Endothelial cell of umbilical vein (primary cell): ENCODE data around the gene KCTD11. TPM values are rescaled to one million over a fixed set of nuclear protein-coding genes. Genes with fewer than 3 reads are reported as not detected.

Experiments
- BruUV-seq: library from RNA; stranded (reverse); fragments of 400-500 nt; replicated peaks from 2 replicates; lab custom pipeline; 2021; lab: Mats Ljungman, UMichigan
- CTCF ChIA-PET: fragments of 300-600, 350-600 bp; sonication (Branson Sonifier 250); formaldehyde crosslinking; loops from one replicate; lab custom pipeline; 2021; ENCODE audit warnings: antibody characterized with exemption, inconsistent platforms; lab: Charles Lee
- POLR2A ChIA-PET: fragments of 300-600, 350-600 bp; sonication (Branson Sonifier 250); formaldehyde crosslinking; loops from one replicate; lab custom pipeline; 2021; ENCODE audit warnings: antibody characterized with exemption, inconsistent platforms; lab: Charles Lee
- DNase-seq: peaks from one replicate; pipeline ENCODE4 v3.0.0-alpha.2; 2011; ENCODE audit warnings: low read depth, low spot score
- FAIRE-seq: peaks from 2 replicates; lab custom pipeline; 2011; peaks lifted over from hg19 to GRCh38; lab: Jason Lieb, UNC
- H2AFZ ChIP-seq: 2 replicates; pipeline ENCODE4 v1.6.0; 2012; ENCODE audit warnings: low read depth, low read length, control low read depth, inconsistent platforms
- H3K27ac ChIP-seq: 2 replicates; pipeline ENCODE4 v1.5.1; 2011; ENCODE audit warnings: low read depth, mild to moderate bottlenecking, control low read depth, low read length, moderate library complexity; ENCODE audit not compliant: insufficient read depth
- H3K27me3 ChIP-seq, 2 experiments: 2 replicates each; pipeline versions ENCODE4 v1.6.0 to v1.6.1; 2011; ENCODE audit warnings: low read length in 2 of 2, mixed read lengths in 1 of 2; ENCODE audit not compliant: control insufficient read depth in 2 of 2, insufficient read depth in 2 of 2
- H3K36me3 ChIP-seq, 2 experiments: 2 replicates in 1 of 2; 3 replicates in 1 of 2; pipeline ENCODE4 v1.5.1; 2011; ENCODE audit warnings: low read length in 2 of 2, mild to moderate bottlenecking in 1 of 2, moderate library complexity in 1 of 2; ENCODE audit not compliant: control insufficient read depth in 2 of 2, insufficient read depth in 2 of 2; ENCODE audit errors: extremely low read depth in 1 of 2
- H3K4me1 ChIP-seq: 3 replicates; pipeline ENCODE4 v1.5.1; 2011; ENCODE audit warnings: mild to moderate bottlenecking, low read length; ENCODE audit not compliant: control insufficient read depth, insufficient read depth; ENCODE audit errors: extremely low read depth
- H3K4me2 ChIP-seq: 2 replicates; pipeline ENCODE4 v1.6.1; 2011; ENCODE audit warnings: low read length, control low read depth, mixed read lengths; ENCODE audit not compliant: insufficient read depth
- H3K4me3 ChIP-seq, 3 experiments: fragments of 200-600 bp in 1 of 3; sonication (generic), shearing (Covaris generic) in 1 of 3; replicated peaks in 1 of 3; 2 replicates each; pipeline ENCODE4 v1.5.1; 2011 to 2016; ENCODE audit warnings: control low read depth in 3 of 3, low read length in 3 of 3, mild to moderate bottlenecking in 2 of 3, inconsistent platforms in 1 of 3, low read depth in 1 of 3, moderate library complexity in 1 of 3; ENCODE audit not compliant: insufficient read depth in 1 of 3
- H3K79me2 ChIP-seq: 2 replicates; pipeline ENCODE4 v1.6.0; 2012; ENCODE audit warnings: low read length, inconsistent platforms; ENCODE audit not compliant: control insufficient read depth, insufficient read depth
- H3K9ac ChIP-seq: replicated peaks from 2 replicates; pipeline ENCODE3; 2011; ENCODE audit warnings: low read length, control low read depth; ENCODE audit not compliant: insufficient read depth; ENCODE audit errors: extremely low read depth
- H3K9me1 ChIP-seq: replicated peaks from 3 replicates; pipeline ENCODE4 v1.6.0; 2011; ENCODE audit warnings: mild to moderate bottlenecking, low read length; ENCODE audit not compliant: control insufficient read depth, insufficient read depth; ENCODE audit errors: extremely low read depth
- H3K9me3 ChIP-seq: replicated peaks from 2 replicates; pipeline ENCODE4 v1.5.1; 2012; ENCODE audit warnings: low read length, inconsistent platforms; ENCODE audit not compliant: control insufficient read depth, insufficient read depth
- H4K20me1 ChIP-seq: replicated peaks from 2 replicates; pipeline ENCODE3; 2011; ENCODE audit warnings: mild to moderate bottlenecking, low read length; ENCODE audit not compliant: control insufficient read depth, insufficient read depth; ENCODE audit errors: extremely low read depth
- FOS ChIP-seq: IDR thresholded peaks from 2 replicates; pipeline ENCODE4 v1.6.1; 2011; ENCODE audit warnings: mild to moderate bottlenecking, low read length, moderate library complexity, borderline replicate concordance; ENCODE audit not compliant: insufficient read depth
- GATA2 ChIP-seq: IDR thresholded peaks from 2 replicates; pipeline ENCODE4 v1.7.0; 2011; ENCODE audit warnings: low read depth, mild to moderate bottlenecking, moderate library complexity, mixed read lengths, low read length; ENCODE audit not compliant: insufficient read length, insufficient read depth
- POLR2A ChIP-seq: IDR thresholded peaks from 2 replicates; pipeline ENCODE4 v1.6.1; 2012; ENCODE audit warnings: low read depth, mild to moderate bottlenecking, control low read depth, low read length
- POLR2AphosphoS5 ChIP-seq: IDR thresholded peaks from 2 replicates; pipeline ENCODE4 v1.6.1; 2012; ENCODE audit warnings: low read depth, mild to moderate bottlenecking, control low read depth, low read length, moderate library complexity; ENCODE audit not compliant: insufficient read depth
- dilution Hi-C: fragments of 300-500 bp; cut with MboI; formaldehyde crosslinking; loops from one replicate; pipeline ENCODE4 v1.15.0; 2019; ENCODE audit warnings: low sequenced_read_pairs; ENCODE audit not compliant: extremely low pct_ligation_motif_present
- intact Hi-C: fragments of 100-400 bp; cut with micrococcal nuclease; formaldehyde crosslinking; loops from one replicate; pipeline ENCODE4 v1.10.0; 2022
- polyA plus RNA-seq, 4 experiments: library from polyadenylated mRNA; depleted of rRNA in 3 of 4; stranded (reverse) in 3 of 4; unstranded in 1 of 4; fragments of >200 nt; gene quantifications; 2 replicates each; pipeline versions ENCODE4 v1.2.1 to v1.2.3, GENCODE V29; 2011 to 2012; ENCODE audit warnings: missing spikeins in 1 of 4
- total RNA-seq: library from RNA; stranded (reverse); gene quantifications from 2 replicates; pipeline ENCODE4 v1.2.3, GENCODE V29; 2021
- TF ChIP-seq, protein P1 (sequence below), 2 donors: IDR thresholded peaks; 1 replicate in 1 of 2; 2 replicates in 1 of 2; pipeline ENCODE4 v1.5.1; 2011; ENCODE audit warnings: low read length in 2 of 2, mild to moderate bottlenecking in 2 of 2, moderate library complexity in 2 of 2, control low read depth in 1 of 2, inconsistent platforms in 1 of 2, low read depth in 1 of 2; ENCODE audit not compliant: insufficient read depth in 1 of 2; ENCODE audit errors: extremely low read depth in 1 of 2
- TF ChIP-seq, protein P2 (sequence below): IDR thresholded peaks from 2 replicates; pipeline ENCODE4 v1.6.1; 2011; ENCODE audit not compliant: insufficient read depth, insufficient read length

Gene KCTD11
- total and polyA plus RNA-seq, 2 donors (not counting 3 experiments of a cell fraction or from before 2014, with no cell fraction given): 3.8 to 6.5 TPM

DNA sequence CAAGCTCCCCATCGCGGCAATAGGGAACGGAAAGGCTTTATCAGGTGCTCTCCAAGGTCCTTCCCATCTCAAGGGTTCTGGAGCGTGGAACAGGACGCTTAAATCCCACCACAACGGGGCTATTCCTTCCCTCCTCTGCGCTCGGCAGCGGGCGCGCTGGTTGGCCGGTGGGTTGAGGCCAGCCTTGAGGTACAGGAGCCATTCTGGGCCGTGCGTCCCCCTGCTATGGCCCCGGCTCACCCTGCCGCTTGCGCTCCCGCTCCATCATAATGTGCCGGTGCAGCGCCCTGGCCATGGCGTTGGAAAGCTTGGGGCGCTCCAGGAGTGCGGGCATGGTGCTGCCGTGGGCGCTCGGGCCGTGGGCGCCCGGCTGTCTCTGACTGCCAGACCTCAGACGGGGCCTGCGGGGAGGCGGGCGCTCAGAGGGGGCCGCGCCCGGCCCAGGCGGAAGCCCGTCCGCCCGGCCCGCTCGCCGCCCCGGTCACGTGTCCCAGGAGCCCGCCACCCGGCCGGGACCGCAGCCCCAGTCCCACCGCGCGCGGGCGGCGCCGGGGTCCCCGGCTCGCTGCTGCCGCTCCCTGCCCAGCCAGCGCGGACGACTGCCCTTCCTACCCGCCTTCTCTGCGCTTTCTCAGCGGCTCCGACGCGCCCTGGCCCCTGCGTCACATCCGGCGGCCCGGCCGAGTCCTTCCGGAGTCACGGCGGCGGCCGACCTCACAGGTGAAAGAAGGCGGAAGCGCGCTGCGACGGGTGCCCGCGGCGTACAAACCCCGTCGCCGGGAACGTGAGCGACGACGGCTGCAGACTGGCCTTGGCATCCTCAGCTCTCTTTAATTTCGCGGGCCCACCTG is 37.0 kb upstream of the KCTD11 start, which contains the start of gene GPS2:
GPS2 (minus strand) TSS at position 642 of the 851 bp plus-strand sequence; CDS start at position 334, 308 bp downstream.
- POLR2A ChIA-PET: interaction anchor here (1.0 kb wide), 1 partner anchor 15 kb away, joined by 3 read pairs; the partner anchor contains the start of gene NEURL4
- Histone ChIP-seq H3K9me3 (no peaks in the 10 kb centered on the region), H4K20me1 (peaks cover 2% of the 10 kb centered on the region), H3K4me2 (peak within 1 kb of the TSS; percentile 60), H3K27me3 (no peaks in the 10 kb centered on the region), H3K9me1 (no peaks in the 10 kb centered on the region), H3K4me1 (peaks cover 27% of the 10 kb centered on the region), H3K4me3 (peak within 1 kb of the TSS; percentile 12 to 87 (median 64)), H3K36me3 (peaks cover 29 to 48% of the 10 kb centered on the region in 2 experiments), H3K79me2 (peaks cover 24% of the 10 kb centered on the region), H3K27ac (peak within 1 kb of the TSS; percentile 65), H2AFZ (peak within 1 kb of the TSS; percentile 75), H3K9ac (peak within 1 kb of the TSS; percentile 49)
- FAIRE-seq (peak; percentile 93), DNase-seq (peak; percentile 84)
- intact Hi-C loops (loop anchor here (1.0 kb wide), 1 partner anchor 14 kb away; the partner anchor contains the start of gene NEURL4), dilution Hi-C loops (no loop called here)
- CTCF ChIA-PET: interaction anchor here (0.7 to 1.8 kb wide), 6 partner anchors 14 to 269 kb away, joined by 3 to 10 read pairs (median 3); partner anchors contain the start of genes NEURL4 and SLC2A4
- BruUV-seq: no TSS peak
- TF ChIP-seq POLR2AphosphoS5 (peak; percentile 92), FOS (no peak), GATA2 (no peak), POLR2A (peak; percentile 76)
- TF ChIP-seq, protein P1, sequence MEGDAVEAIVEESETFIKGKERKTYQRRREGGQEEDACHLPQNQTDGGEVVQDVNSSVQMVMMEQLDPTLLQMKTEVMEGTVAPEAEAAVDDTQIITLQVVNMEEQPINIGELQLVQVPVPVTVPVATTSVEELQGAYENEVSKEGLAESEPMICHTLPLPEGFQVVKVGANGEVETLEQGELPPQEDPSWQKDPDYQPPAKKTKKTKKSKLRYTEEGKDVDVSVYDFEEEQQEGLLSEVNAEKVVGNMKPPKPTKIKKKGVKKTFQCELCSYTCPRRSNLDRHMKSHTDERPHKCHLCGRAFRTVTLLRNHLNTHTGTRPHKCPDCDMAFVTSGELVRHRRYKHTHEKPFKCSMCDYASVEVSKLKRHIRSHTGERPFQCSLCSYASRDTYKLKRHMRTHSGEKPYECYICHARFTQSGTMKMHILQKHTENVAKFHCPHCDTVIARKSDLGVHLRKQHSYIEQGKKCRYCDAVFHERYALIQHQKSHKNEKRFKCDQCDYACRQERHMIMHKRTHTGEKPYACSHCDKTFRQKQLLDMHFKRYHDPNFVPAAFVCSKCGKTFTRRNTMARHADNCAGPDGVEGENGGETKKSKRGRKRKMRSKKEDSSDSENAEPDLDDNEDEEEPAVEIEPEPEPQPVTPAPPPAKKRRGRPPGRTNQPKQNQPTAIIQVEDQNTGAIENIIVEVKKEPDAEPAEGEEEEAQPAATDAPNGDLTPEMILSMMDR (IDR thresholded peaks at IDR 0.05; ENCODE audit: extremely low read depth in 1 of 2, insufficient read depth in 1 of 2, low read depth in 1 of 2, low read length in 2 of 2): no peak
- TF ChIP-seq, protein P2, sequence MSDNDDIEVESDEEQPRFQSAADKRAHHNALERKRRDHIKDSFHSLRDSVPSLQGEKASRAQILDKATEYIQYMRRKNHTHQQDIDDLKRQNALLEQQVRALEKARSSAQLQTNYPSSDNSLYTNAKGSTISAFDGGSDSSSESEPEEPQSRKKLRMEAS: no peak
